RPMI8226 (cell line): ENCODE data around the gene ZP1.

ENCODE experiments used
- DNase-seq: peaks from one replicate; pipeline ENCODE4 v3.0.0-alpha.2; 2015

ZP1 gene

DNA sequence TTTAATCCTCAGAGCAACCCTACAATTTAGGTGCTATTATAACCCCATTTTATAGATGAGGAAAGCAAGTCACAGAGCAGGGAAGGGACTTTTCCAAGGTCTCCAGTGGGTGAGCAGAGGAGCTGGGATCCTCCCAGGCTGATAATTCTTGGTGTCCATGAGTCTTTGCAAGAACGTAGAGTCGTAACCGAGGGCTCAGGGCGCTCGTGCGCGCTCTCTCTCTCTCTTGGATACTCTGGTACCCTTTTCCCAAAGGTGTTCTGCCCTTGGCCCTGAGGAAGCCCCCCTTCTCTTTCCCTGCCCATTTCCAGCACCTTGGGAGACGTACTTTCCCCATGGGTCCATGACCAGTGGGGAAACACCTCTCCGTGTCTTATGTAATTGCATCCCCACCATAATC, 5.2 kb upstream of the ZP1 start:
- no peak for DNase-seq

DNA sequence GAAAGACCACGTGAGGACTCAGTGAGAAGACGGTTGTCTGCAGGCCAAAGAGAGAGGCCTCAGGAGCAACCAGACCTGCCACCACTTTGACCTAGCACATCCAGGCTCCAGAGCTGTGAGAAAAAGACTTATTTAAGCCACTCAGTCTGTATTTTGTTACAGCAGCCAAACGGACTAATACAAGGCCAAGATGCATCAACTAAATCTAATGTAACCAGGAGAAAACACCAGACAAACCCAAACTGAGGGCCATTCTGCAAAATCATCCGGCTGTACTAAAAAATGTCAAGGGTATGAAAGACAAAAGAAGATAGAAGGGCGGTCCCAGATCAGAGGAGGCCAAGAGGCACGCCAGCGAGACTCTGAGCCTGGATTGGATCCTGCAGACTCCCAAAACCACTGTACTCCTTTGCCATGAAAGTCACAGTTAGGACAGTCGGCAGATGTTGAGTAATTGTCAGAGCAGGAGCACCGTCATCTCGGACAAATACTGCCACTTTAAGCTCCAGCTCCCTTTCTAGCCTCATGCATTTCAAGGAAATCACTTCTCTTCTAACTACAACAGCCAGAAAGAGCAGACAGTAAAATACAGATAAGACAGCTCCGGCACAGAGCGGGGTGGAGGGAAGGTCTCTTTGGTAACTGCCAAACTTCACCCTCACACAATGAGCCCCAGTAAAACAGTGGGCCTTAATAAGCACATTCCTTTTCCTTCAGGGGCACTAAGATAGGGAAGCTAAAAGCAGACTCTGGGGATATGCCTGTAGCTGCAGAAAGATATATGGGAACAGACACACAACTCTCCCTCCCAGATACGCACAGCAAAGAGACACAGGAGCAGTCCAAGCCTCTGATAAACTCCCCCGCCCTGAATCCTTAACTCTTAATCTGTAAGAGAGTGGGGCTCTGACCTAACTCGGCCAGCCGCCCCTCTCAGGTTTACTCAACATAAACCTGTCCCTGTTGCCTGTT, 3.5 kb upstream of the ZP1 start:
- no peak for DNase-seq

DNA sequence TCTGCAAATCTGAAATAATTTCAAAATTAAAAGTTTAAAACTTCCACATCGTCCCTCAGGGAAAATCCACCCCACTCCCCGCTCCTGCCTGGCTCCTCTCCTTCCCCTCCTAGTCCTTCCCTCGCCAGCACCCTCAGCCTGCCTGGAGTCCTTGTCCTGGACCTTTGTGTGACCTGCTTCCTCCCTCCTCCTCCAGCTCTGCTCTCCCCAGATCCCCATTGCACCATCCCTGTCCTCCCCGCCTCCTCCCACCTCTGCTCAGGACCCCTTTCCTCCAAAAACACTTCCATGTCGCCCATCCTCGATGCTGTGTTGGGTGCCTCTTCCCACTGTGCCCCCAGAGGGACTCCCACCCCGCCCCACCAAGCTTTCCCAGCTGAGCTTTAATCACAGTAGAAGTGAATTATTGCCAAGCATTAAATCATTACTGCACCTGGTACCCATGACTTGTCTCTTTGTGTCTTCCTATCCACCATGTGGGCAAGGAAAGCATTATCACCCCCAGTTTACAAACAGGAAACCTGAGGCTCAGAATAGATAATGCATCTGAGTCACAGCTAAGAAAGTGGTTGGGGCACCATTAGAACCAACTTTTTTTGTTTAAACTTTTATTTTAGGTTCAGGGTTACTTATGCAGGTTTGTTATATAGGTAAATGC, 2.4 kb upstream of the ZP1 start:
- DNase-seq = no peak

DNA sequence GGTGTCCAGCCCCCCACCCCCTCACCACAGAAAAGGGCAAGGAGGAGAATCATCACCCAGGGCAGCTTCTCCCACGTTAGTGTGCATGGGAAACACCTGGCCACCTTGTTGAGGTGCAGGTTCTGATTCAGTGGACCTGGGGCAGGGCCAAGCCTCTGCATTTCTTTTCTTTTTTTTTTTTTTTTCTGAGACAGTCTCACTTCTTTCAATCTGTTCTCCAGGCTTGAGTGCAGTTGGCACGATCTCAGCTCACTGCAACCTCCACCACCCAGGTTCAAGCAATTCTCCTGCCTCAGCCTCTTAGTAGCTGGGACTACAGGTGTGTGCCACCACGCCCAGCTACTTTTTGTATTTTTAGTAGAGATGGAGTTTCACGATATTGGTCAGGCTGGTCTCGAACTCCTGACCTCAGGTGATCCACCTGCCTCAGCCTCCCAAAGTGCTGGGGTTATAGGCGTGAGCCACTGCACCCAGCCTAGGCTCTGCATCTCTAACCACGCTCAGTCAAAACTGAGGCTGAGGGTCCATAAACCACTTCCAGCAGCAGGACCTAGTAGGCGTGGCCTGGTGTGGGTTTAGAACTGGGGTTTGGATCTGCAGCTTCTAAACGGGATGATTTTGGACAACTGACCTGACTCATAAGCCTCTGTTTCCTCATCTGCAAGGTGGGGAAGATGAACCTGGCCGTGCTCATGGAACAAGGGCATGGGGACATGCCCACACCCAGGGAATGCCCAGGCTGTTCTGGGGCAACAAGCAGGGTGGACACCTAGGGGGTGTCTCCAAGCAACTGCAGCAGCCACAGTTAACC, 734 bp downstream of the ZP1 start:
- peak; percentile 80 for DNase-seq

DNA sequence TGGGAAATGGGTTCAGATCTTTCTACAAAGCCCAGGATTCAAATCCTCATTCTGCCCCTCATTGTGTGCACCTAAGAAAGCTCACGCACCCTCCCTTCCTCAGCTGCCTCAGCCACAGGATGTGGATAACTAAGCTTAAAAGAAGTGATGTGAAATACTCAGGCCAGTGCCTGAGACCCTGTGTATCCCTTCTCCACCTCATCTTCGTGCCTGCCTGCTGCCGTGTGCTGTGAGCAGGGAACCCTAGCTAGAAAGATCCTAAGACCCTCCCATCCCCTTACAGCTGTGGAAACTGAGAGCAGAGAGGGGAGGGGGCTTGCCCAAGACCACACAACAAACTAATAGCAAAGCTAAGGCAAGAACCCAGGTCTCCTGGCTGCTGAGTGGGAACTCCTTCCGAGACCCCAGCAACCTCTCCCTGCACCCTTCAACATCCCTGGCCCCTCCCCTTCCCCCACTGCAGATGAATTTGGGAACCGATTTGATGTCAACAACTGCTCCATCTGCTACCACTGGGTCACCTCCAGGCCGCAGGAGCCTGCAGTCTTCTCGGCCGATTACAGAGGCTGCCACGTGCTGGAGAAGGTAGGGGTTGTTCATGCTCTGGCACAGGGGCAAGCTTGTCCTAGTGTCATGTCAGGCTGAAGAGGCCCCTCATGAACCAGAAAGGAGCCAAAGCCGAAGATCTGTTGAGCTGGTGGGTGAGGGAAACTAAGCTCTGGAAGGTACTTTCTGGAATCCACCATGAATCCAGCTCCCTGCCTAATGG, 1.5 kb downstream of the ZP1 start:
- DNase-seq = no peak

DNA sequence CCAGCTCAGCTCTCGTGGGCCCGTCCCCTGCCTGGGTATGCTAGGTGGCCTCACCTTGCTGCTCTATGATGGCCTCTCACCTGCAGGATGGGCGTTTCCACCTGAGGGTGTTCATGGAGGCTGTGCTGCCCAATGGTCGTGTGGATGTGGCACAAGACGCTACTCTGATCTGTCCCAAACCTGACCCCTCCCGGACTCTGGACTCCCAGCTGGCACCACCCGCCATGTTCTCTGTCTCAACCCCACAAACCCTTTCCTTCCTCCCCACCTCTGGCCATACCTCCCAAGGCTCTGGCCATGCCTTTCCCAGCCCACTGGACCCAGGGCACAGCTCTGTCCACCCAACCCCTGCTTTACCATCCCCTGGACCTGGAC, 2.1 kb downstream of the ZP1 start:
- DNase-seq = no peak

DNA sequence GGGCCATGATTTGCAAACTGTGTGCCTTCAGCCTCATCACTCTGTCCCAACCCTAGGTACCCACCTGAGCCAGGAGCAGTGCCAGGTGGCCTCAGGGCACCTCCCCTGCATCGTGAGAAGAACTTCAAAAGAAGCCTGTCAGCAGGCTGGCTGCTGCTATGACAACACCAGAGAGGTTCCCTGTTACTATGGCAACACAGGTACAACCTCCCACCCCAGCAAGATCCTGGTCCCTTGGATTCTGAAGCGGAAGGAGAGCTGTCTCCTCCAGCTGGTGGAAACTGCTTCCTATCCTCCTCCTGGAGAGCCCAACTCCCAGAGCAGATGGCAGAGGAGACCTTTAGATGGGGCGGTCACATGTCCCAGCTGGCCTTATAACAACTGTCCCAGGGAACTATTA, 2.9 kb downstream of the ZP1 start:
- peak; percentile 94 for DNase-seq

DNA sequence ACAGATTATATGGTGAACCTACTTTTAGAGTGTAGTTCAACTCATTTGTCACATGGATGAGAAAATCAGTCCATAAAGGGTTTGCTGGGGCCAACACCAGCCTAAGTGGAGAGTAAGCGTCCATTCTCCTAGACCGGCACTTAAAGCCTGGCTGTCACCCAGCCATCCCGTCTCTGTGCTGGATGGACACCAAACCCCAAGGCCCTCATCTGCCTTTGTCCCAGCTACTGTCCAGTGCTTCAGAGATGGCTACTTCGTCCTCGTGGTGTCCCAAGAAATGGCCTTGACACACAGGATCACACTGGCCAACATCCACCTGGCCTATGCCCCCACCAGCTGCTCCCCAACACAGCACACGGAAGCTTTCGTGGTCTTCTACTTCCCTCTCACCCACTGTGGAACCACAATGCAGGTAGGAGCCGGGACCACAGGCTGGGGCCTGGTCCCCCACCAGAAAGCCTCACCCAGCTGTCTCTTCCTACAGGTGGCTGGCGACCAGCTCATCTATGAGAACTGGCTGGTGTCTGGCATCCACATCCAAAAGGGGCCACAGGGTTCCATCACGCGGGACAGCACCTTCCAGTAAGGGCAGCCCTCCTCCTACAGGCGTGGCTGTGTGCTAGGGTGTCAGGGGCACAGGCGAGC, 3.5 kb downstream of the ZP1 start:
- no peak for DNase-seq

DNA sequence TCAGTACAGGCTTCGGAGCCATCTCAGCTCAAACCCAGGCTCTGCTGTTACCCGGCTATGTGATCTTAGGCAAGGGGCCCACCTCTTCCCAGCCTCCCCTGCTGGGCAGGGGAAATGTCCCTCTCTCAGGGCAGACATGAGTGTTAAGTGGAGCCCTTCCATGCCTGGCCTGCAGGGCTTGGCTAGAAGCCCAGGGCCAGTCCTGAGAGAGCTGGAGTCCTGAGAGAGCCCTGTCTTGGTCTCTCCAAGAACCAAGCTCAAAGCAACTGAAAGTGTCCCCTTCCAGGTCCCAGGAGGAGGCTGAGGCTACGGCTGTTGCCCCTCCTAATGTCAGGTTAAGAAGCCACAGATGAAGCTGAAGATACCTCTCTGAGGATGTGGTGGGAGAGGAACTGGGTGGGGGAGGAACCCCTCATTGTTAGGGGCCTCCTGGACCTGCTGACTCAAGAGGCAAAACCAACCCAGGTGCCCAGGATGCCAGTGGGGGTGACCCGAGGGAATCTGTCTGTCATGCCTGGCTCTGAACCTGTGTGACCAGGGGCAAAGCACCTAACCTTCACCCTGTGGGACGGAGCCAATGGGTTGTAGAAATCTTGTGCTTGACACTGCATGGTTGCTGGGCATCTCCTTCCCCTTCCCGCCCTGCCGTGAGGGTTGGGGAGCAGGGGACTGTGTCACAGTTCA, 4.2 kb downstream of the ZP1 start:
- DNase-seq = peak; percentile 82

DNA sequence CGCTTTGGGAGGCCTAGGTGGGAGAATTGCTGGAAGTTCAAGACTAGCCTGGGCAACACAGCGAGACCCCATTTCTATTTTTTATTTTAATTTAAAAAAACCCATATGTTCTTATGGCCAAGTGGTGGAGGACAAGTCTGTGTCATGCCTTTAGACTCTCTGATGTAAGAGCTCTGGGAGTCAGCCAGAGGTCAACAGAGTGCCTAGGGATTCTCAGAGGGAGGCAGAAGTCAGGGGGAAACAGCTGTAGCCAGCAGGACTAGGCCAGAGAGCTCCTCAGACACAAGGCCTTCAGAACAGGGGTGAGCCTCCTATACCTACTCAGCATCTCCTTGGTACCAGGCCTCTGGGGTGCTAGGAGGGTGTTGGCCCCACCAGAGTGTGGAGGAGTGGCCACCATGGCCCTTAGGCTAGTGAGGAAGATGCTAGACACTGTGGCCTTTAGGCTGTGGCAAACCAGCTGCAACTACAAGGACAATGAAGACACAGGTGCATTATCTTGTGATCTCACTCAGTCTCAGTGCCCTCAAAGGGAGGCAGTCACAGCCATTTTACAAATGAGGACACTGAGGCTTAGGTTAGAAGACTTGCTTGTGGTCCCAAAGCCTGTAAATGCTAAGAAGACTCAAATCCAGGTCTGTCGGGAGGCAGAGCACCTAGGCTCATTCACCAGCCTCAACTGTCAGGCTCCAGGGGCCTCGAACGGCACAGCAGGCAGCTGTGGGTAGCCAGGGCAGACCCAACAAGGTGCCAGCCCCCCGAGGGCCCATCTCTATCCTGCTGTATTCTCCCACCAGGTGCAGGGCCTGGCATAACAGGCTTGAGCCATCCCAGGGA, 5.0 kb downstream of the ZP1 start:
- DNase-seq = peak; percentile 86

DNA sequence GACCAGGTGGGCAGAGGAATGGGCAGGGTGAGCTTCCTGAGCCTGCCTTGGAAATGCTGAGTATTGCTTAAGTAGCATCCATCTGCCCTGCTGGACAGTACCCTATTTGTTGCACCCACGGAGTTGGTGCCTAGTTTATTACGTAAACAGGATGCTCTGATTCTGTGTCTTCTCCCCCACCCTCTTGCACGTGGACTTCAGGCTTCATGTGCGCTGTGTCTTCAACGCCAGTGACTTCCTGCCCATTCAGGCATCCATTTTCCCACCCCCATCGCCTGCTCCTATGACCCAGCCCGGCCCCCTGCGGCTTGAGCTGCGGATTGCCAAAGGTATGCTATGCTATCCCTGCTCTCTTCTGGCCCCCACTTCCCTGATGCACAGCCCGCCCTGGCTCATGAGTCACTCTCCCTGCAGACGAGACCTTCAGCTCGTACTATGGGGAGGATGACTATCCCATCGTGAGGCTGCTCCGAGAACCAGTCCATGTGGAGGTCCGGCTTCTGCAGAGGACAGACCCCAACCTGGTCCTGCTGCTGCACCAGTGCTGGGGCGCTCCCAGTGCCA, 5.7 kb downstream of the ZP1 start:
- no peak for DNase-seq

DNA sequence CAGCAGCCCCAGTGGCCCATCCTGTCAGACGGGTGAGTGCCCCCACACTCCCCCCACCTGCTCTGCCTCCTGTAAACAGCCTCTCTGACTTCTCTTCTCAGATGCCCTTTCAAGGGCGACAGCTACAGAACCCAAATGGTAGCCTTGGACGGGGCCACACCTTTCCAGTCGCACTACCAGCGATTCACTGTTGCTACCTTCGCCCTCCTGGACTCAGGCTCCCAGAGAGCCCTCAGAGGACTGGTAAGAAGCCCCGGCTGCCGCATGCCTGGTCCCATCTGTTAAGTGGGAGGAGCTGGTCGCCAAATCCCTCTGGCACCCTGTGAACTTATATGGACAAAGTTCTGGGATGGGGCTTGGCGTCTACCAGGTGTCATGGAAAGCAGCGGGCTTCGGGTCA, 6.2 kb downstream of the ZP1 start:
- DNase-seq = no peak

DNA sequence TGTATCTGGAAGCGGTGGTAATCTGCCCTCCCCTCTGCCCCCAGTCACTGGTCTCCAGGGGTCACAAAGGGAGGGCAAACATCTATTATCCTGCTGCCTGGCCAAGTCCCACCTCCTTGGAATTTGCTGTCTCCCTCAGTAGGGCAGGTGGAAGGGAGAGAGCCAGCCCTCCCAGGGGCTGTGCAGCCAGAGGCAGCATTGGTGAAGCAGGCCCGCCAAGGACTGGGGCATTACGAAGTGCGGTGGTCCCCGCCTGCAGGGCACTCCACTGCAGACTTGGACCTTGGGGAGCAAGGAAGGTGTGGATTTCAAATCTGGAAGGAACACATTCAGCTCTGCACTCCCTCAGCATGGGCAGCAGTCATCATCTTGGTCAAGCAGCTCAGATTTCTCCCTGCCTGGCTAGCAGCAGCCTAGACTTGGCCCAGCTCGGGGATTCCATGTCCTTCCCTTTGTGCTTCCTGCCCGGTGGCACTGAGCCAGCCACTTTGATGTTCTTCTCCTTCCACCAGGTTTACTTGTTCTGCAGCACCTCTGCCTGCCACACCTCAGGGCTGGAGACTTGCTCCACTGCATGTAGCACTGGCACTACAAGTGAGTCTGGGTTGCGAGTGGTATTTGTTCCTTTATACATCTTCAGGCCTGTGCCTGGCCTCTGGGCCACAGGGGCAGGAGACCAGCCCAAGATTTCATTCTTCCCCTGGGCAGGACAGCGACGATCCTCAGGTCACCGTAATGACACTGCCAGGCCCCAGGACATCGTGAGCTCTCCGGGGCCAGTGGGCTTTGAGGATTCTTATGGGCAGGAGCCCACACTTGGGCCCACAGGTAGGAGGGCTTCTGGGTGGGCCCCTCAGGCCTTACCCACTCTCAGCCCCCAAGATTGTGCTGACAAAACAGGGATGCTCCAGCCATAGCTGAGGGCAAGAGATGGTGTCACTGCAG, 7.4 kb downstream of the ZP1 start:
- no peak for DNase-seq

DNA sequence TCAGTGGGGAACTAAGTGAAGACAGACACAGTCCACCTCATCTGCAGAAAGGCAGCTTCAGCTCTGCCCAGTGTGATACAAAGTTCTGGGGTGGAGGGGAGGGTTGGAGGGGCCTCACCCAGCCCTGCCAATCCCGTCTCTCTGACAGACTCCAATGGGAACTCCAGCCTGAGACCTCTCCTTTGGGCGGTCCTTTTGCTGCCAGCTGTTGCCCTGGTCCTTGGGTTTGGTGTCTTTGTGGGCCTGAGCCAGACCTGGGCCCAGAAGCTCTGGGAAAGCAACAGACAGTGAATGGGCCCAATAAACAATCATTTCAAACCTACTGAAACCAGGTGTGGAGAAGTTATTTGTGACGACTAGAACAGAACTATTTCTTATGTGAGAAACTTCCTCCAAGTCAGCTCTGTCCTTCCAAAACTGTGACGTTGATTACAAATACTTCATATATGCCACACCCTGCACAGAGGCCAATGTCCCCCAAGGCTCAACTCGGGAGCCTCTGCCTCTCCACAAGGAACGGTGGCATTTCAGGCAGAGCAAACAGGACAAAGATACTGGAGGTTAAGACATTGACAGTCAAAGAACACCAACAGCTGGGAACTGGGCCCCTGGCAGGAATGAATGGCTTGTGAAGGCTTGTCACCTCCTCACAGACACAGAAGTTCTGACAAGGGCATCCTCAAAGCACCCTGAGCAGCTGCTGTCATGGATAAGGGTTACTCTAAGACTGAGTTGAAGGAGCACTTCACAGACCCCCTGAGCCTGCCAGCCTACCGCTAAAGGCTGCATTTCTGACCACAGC, 8.2 kb downstream of the ZP1 start:
- DNase-seq = no peak

DNA sequence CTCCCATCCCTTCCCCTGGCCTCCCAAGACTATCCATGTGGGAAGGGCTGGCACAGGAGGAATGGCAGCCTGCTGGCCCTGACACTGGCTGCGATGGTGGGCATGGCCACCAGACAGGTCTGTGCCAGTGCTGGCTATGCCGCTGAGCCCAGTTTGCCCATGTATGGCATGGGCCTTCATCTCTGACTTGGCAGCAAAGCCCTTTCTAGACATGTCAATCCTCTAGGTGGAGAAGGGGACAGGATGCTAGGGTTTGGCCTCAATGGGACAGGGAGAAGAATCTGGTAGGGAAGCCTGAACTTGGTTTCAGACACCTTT, 8.8 kb downstream of the ZP1 start:
- no peak for DNase-seq

DNA sequence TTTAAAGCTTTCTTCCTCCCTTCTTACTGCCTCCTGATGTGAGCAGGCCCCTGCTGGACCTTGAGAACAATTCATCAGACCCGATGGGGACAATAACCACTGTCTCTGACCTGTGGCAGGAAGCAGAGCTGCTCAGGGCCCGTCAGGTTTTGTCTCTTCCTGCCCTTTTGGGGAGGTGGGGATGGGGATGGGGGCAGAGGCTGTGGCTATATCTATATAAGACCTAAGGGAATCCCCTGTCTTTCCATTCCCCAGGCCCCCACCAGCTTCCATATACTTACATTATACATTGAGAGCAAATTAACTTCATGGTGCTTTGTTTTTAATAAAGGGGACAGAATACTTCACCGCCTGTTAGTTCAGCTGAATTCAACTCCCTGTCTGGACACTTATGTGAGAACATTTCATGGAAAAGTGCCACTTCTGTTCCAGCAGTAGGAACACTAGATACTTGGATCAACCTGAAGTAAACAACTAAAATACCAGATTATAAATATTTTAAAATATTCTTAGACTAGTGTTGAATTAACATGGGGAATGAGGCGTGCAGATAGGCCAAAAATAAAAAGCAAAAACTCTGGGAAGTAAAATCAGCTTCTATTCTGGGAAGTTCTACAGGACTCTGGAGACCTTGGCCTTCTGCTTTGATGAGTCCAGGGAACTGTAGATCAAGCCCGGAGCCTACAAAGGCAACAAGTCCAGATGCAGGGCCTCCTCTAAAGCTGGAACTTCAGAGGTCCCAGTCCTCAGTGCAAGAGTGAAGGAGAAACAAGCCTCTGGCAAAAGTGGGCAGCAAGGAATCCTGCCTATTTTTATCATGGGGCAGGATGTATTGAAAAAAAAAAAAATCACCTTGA, 11.1 kb downstream of the ZP1 start:
- DNase-seq = no peak

DNA sequence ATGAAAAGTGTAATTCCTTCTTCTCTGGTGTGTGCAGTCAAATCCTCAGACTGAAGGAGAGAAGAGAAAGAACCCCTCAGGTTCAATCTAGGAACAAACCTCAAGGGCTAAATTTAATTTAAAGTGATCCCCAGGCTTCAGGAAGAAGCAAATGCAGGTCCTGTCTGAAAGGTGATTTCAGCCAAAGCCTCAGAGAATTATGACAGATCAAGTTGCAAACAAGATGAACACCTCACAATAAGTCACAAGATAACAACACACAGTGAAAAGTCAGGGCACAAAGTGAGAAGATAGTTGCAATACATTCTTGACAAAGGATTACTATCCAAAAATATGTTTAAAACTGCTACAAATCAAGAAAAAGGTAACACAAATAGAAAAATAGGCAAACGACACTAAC, 11.8 kb downstream of the ZP1 start:
- no peak for DNase-seq
